ENCODE measurements around the gene ZNF558. TPM values are rescaled to one million over a fixed set of nuclear protein-coding genes. Genes with fewer than 3 reads are reported as not detected.

The ZNF558 gene
- polyA plus RNA-seq, 1 of the 3 experiments (the other 2 are of a cell fraction), result 22.5 TPM

DNA sequence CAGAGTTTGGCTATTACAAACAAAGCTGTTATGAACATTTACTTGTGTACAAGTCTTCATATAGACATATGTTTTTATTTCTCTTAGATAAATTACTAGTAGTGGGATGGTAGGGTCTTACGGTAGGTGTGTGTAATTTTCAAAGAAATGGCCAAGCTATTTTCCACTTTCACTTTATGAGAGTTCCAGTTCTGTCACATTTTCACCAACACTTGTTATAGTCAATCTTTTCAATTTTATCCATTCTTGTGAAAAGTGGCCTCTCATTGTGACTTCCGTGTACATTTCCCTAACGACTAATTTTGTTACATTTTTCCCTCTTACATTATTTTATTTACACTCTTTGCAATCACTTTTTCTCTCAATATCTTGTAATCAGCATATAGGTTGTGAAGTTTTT, 18.4 kb upstream of the ZNF558 start:
- Histone ChIP-seq H3K4me3 (ENCODE audit: low read depth in 2 of 2, low read length in 1 of 2) (no peak overlapping the region), H3K4me2 (no peak overlapping the region), H3F3A (replicated peaks; ENCODE audit: insufficient read depth) (no peaks in the 10 kb centered on the region)

More for the DNA sequence above, 18.4 kb upstream of the ZNF558 start:
- Histone ChIP-seq H3K79me2 (ENCODE audit: insufficient read depth) (no peaks in the 10 kb centered on the region), H2AFZ (ENCODE audit: low read depth) (no peak overlapping the region), H3K9me2 (no peaks in the 10 kb centered on the region), H3K9ac (no peak overlapping the region), H3K4me1 (ENCODE audit: control insufficient read depth in 1 of 2, insufficient read depth in 2 of 2, low read depth in 1 of 2, low read length in 1 of 2) (no peaks in the 10 kb centered on the region), H3K9me3 (no peaks in the 10 kb centered on the region), H3K27ac (ENCODE audit: low read depth in 2 of 2, low read length in 1 of 2) (no peak overlapping the region), H4K20me1 (ENCODE audit: insufficient read depth) (no peaks in the 10 kb centered on the region), H3K27me3 (ENCODE audit: insufficient read depth) (no peaks in the 10 kb centered on the region; the same call in 1 of the 2 replicates), H3K36me3 (replicated peaks in 1 of 2; ENCODE audit: control insufficient read depth in 1 of 2, insufficient read depth in 2 of 2, low read length in 1 of 2) (no peaks in the 10 kb centered on the region)
- ChIA-PET POLR2A (no interaction called here), CTCF (no interaction called here)
- 15% methylated on average over 3 of the region's 3 CpGs for WGBS (ENCODE audit: low lambda C conversion rate)
- DNase-seq, result no peak
- no peak for TF ChIP-seq FOXM1 (IDR thresholded peaks at IDR 0.05; ENCODE audit: low read depth)
- no peak for TF ChIP-seq MAX (IDR thresholded peaks at IDR 0.05; ENCODE audit: low read depth)
- no peak for TF ChIP-seq ELF1 (IDR thresholded peaks at IDR 0.05)
- TF ChIP-seq TEAD4 (IDR thresholded peaks at IDR 0.05; ENCODE audit: borderline replicate concordance, insufficient read depth), result no peak
- TF ChIP-seq EP300 (IDR thresholded peaks at IDR 0.05; ENCODE audit: borderline replicate concordance in 1 of 2, low read depth in 1 of 2, low read length in 1 of 2), result no peak
- no peak for TF ChIP-seq SIN3A (IDR thresholded peaks at IDR 0.05; ENCODE audit: borderline replicate concordance, low read depth, low read length)
- TF ChIP-seq, protein P1, sequence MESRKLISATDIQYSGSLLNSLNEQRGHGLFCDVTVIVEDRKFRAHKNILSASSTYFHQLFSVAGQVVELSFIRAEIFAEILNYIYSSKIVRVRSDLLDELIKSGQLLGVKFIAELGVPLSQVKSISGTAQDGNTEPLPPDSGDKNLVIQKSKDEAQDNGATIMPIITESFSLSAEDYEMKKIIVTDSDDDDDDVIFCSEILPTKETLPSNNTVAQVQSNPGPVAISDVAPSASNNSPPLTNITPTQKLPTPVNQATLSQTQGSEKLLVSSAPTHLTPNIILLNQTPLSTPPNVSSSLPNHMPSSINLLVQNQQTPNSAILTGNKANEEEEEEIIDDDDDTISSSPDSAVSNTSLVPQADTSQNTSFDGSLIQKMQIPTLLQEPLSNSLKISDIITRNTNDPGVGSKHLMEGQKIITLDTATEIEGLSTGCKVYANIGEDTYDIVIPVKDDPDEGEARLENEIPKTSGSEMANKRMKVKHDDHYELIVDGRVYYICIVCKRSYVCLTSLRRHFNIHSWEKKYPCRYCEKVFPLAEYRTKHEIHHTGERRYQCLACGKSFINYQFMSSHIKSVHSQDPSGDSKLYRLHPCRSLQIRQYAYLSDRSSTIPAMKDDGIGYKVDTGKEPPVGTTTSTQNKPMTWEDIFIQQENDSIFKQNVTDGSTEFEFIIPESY (IDR thresholded peaks at IDR 0.05; ENCODE audit: borderline replicate concordance, low read depth), result no peak
- TF ChIP-seq IRF3 (IDR thresholded peaks at IDR 0.05; ENCODE audit: low read depth, low read length), result no peak
- TF ChIP-seq, protein P2, sequence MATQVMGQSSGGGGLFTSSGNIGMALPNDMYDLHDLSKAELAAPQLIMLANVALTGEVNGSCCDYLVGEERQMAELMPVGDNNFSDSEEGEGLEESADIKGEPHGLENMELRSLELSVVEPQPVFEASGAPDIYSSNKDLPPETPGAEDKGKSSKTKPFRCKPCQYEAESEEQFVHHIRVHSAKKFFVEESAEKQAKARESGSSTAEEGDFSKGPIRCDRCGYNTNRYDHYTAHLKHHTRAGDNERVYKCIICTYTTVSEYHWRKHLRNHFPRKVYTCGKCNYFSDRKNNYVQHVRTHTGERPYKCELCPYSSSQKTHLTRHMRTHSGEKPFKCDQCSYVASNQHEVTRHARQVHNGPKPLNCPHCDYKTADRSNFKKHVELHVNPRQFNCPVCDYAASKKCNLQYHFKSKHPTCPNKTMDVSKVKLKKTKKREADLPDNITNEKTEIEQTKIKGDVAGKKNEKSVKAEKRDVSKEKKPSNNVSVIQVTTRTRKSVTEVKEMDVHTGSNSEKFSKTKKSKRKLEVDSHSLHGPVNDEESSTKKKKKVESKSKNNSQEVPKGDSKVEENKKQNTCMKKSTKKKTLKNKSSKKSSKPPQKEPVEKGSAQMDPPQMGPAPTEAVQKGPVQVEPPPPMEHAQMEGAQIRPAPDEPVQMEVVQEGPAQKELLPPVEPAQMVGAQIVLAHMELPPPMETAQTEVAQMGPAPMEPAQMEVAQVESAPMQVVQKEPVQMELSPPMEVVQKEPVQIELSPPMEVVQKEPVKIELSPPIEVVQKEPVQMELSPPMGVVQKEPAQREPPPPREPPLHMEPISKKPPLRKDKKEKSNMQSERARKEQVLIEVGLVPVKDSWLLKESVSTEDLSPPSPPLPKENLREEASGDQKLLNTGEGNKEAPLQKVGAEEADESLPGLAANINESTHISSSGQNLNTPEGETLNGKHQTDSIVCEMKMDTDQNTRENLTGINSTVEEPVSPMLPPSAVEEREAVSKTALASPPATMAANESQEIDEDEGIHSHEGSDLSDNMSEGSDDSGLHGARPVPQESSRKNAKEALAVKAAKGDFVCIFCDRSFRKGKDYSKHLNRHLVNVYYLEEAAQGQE (IDR thresholded peaks at IDR 0.05; ENCODE audit: low read depth, low read length), result no peak
- TF ChIP-seq, protein P3, sequence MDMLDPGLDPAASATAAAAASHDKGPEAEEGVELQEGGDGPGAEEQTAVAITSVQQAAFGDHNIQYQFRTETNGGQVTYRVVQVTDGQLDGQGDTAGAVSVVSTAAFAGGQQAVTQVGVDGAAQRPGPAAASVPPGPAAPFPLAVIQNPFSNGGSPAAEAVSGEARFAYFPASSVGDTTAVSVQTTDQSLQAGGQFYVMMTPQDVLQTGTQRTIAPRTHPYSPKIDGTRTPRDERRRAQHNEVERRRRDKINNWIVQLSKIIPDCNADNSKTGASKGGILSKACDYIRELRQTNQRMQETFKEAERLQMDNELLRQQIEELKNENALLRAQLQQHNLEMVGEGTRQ (IDR thresholded peaks at IDR 0.05; ENCODE audit: borderline replicate concordance, low read depth, low read length), result no peak
- no peak for TF ChIP-seq TCF12 (IDR thresholded peaks at IDR 0.05)
- TF ChIP-seq, protein P4, sequence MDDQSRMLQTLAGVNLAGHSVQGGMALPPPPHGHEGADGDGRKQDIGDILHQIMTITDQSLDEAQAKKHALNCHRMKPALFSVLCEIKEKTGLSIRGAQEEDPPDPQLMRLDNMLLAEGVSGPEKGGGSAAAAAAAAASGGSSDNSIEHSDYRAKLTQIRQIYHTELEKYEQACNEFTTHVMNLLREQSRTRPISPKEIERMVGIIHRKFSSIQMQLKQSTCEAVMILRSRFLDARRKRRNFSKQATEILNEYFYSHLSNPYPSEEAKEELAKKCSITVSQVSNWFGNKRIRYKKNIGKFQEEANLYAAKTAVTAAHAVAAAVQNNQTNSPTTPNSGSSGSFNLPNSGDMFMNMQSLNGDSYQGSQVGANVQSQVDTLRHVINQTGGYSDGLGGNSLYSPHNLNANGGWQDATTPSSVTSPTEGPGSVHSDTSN (IDR thresholded peaks at IDR 0.05), result no peak
- TF ChIP-seq RAD21 (IDR thresholded peaks at IDR 0.05; ENCODE audit: low read length), result no peak
- TF ChIP-seq TAF1 (IDR thresholded peaks at IDR 0.05; ENCODE audit: borderline replicate concordance, low read depth, low read length), result no peak
- TF ChIP-seq FOXJ3 (CRISPR knock-in tag; IDR thresholded peaks at IDR 0.05), result no peak
